AG09319 (cell line): ENCODE data around the gene B4GALT1.

ENCODE experiments used
- DNase-seq: peaks from one replicate; pipeline ENCODE4 v3.0.0-alpha.2; 2010; ENCODE audit warnings: low read depth; ENCODE audit errors: extremely low read depth
- TF ChIP-seq, protein P1 (sequence below): IDR thresholded peaks from 2 replicates; pipeline ENCODE4 v1.5.1; 2011; ENCODE audit warnings: low read depth, mild to moderate bottlenecking, inconsistent platforms, low read length, moderate library complexity

B4GALT1 gene, protein sequence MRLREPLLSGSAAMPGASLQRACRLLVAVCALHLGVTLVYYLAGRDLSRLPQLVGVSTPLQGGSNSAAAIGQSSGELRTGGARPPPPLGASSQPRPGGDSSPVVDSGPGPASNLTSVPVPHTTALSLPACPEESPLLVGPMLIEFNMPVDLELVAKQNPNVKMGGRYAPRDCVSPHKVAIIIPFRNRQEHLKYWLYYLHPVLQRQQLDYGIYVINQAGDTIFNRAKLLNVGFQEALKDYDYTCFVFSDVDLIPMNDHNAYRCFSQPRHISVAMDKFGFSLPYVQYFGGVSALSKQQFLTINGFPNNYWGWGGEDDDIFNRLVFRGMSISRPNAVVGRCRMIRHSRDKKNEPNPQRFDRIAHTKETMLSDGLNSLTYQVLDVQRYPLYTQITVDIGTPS

GRCh38 chr9:33167084-33167971 lies at the start of gene B4GALT1:
B4GALT1 (minus strand) TSS chr9:33167336; CDS start chr9:33167169, 167 bp downstream.
- TF ChIP-seq, protein P1, sequence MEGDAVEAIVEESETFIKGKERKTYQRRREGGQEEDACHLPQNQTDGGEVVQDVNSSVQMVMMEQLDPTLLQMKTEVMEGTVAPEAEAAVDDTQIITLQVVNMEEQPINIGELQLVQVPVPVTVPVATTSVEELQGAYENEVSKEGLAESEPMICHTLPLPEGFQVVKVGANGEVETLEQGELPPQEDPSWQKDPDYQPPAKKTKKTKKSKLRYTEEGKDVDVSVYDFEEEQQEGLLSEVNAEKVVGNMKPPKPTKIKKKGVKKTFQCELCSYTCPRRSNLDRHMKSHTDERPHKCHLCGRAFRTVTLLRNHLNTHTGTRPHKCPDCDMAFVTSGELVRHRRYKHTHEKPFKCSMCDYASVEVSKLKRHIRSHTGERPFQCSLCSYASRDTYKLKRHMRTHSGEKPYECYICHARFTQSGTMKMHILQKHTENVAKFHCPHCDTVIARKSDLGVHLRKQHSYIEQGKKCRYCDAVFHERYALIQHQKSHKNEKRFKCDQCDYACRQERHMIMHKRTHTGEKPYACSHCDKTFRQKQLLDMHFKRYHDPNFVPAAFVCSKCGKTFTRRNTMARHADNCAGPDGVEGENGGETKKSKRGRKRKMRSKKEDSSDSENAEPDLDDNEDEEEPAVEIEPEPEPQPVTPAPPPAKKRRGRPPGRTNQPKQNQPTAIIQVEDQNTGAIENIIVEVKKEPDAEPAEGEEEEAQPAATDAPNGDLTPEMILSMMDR: peak; percentile 0; the same call in 1 of the 2 replicates

DNA sequence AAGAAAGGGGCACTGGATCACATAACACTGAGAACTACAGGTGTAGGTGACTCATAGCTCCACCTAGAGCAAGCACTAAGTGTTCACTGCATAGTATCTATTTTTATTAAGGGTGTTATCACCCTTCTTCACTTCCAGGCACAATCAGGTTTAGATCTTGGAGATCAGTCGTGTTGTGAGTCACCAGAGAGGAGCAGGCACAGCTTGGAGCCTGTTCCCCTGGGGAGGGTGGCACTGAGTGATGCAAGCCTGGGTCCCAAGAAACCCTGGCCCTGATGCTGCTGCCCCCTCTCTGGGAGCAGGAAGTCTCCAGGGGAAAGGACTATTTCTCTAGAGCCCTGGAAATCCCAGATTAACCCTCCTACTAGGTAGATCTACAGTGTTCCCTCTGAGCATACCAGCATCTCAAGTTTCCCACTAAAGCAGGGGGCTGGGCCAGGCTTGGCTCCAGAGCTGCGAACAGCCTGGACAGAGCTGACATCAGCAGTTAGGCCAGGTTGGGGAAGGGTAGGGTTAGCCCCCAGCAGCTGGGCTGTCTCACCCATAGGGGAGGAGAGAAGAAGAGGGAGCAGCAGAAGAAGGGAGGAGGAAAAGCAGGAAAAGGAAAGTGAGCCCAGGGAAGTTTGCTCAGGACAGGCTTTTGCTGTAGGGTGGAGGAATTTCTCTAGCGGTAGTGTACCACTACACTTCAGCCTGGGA lies 44.7 kb upstream of the B4GALT1 start:
- no peak for DNase-seq
- TF ChIP-seq, protein P1: no peak

More at GRCh38 chr9:33167084-33167971, at the start of gene B4GALT1:
- DNase-seq: peak; percentile 94

DNA sequence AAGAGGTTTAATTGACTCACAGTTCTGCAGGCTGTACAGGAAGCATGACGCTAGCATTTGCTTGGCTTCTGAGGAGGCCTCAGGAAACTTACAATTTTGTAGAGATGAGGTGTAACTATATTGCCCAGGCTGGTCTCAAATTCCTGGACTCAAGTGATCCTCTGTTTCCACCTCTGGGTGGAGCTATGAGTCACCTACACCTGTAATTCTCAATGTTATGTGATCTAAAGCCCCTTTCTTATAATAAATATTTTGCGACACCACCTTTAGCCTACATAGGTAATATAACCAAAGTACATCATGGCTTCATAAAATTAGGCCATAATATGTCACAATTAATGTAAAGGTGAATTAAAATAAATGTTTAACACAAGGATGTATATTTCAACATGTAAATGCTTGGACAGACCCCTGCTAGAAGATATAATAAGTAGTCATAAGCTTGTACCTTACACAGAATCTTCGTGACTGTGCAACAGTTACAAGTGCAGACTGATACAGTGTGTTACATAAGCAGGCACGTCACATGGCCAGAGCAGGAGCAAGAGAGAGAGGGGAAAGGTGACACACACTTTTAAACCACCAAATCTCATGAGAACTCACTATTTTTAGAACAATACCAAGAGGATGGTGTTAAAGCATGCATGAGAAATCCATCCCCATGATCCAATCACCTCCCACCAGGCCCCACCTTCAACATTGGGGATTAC lies 43.0 kb upstream of the B4GALT1 start:
- DNase-seq: no peak
- TF ChIP-seq, protein P1: no peak

DNA sequence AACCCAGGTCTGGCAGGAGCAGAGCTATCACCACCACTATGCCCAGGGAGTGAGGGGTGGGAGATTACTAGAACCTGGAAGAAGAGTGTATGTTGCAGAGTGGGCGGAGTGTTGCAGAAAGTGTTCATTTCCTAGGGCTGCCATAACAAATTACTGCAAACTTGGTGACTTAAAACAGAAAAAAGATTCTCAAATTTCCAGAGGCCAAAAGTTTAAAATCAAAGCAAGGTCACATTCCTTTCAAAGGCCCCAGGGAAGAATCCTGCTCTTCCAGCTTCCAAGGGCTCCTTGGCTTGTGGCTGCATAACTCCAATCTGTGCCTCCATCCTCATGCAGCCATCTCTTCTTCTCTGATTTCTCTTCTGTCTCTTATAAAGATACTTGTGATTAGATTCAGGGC lies 42.3 kb upstream of the B4GALT1 start:
- TF ChIP-seq, protein P1: no peak
- DNase-seq: no peak

GRCh38 chr9:33202552-33203201 lies 35.5 kb upstream of the B4GALT1 start:
- DNase-seq: no peak

GRCh38 chr9:33202018-33202417 lies 34.9 kb upstream of the B4GALT1 start:
- TF ChIP-seq, protein P1: no peak
- DNase-seq: no peak

More at GRCh38 chr9:33202552-33203201, 35.5 kb upstream of the B4GALT1 start:
- TF ChIP-seq, protein P1: no peak
